A549 treated with DMSO at 1 μM for 4 hours (cell line): Measurements from ENCODE around the gene SPHK1. TPM values are rescaled to one million over a fixed set of nuclear protein-coding genes. Genes with fewer than 3 reads are reported as not detected.

Experiments used
- total RNA-seq: library from RNA; stranded (reverse); fragments of 200-300 nt; extraction: Qiagen RNA extraction; gene quantifications from 5 replicates; pipeline ENCODE4 v1.2.3, GENCODE V29; 2022; ENCODE audit warnings: low read depth

SPHK1 gene
- total RNA-seq: 50.8 to 65.0 TPM (median 62.2 TPM) in 5 replicates

GRCh38 chr17:76384222-76384986 is at the start of gene SPHK1:
Gene SPHK1, plus strand, starts transcription at chr17:76384609. Its CDS starts 1,036 bp downstream, at chr17:76385645.

GRCh38 chr17:76353599-76354316 is 30.7 kb upstream of the SPHK1 start, which contains the start of gene PRPSAP1:
Gene PRPSAP1, minus strand, starts transcription at chr17:76353916. Its CDS starts 213 bp downstream, at chr17:76353703.

Other genes with a start within 250 kb of the SPHK1 start
- 0.24 to 0.42 TPM (median 0.35 TPM) in 5 replicates for gene FOXJ1, start 243.4 kb upstream of the SPHK1 start, total RNA-seq
- 5.7 to 8.7 TPM (median 6.8 TPM) in 5 replicates for gene RNF157, start 144.1 kb upstream of the SPHK1 start, total RNA-seq
- gene UBALD2, start 119.3 kb upstream of the SPHK1 start, total RNA-seq: 45.3 to 95.6 TPM (median 71.1 TPM) in 5 replicates
- gene QRICH2, start 76.3 kb upstream of the SPHK1 start, total RNA-seq: 0.69 to 1.8 TPM (median 1.0 TPM) in 5 replicates
- gene PRPSAP1, start 30.7 kb upstream of the SPHK1 start, total RNA-seq: 48.3 to 74.6 TPM (median 65.8 TPM) in 5 replicates
- 33.3 to 38.6 TPM (median 37.6 TPM) in 5 replicates for gene UBE2O, start 68.5 kb downstream of the SPHK1 start, total RNA-seq
- 0.21 to 0.41 TPM (median 0.29 TPM) in 4 of 5 replicates, not detected in the other for gene AANAT, start 83.0 kb downstream of the SPHK1 start, total RNA-seq
- gene RHBDF2, start 116.8 kb downstream of the SPHK1 start, total RNA-seq: 44.6 to 76.6 TPM (median 66.4 TPM) in 5 replicates
- 0.77 to 2.0 TPM (median 1.0 TPM) in 5 replicates for gene CYGB, start 153.1 kb downstream of the SPHK1 start, total RNA-seq
- not detected in 5 replicates for gene PRCD, start 155.4 kb downstream of the SPHK1 start, total RNA-seq
- gene ST6GALNAC2, start 201.3 kb downstream of the SPHK1 start, total RNA-seq: 0.18 to 0.52 TPM (median 0.25 TPM) in 5 replicates